IPS-NIHi7 (cell line): ENCODE measurements around the gene CTIF.
A peak's percentile ranks its signal among the peaks of the same experiment; 100 is the strongest.
"Not testable (repeated sequence)": the region's sequence is repeated elsewhere in the genome, so short reads cannot be mapped to it uniquely, and the experiment has no call there.

Experiments
- DNase-seq: peaks from one replicate; pipeline ENCODE4 v3.0.0; 2012; ENCODE audit warnings: mixed read lengths; ENCODE audit errors: extremely low spot score

Gene CTIF

DNA sequence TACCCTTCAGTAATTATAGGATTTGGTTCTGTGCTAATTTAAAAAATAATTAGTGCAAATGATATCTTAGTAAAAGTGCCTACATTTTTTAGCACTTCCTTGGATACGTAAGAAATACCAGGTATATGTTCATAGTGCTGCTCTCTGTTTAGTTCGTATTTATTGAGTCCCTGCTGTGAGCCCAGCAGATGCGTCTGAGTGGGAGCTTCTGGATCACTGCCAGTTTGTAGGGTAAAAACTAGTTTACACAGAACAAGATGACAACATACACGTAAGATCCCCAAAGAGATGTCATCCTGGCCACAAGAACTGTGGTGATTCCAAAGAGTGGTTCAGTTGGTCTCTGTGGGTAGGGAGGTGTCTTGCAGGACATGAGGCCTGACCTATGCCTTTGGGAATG, 103.2 kb downstream of the CTIF start:
- no peak for DNase-seq

DNA sequence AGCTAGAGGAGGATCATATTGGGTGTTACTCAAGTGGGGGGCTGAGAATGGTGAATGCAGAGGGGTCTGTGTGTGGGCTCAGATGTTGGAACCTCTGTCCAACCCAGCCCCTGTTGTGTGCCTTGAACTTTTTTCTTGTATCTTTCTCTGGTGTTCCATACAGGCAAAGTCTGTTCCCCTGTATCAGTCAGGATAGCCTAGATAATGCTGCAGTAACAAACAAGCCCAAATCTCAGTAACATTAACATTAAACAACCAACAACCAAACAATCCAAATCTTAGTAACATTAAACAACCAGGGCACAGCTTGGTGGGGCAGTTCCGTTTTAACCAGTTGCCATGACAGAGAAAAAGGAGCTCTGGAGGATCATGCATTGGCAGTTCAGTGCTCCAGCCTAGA, 103.7 kb downstream of the CTIF start:
- DNase-seq = no peak

DNA sequence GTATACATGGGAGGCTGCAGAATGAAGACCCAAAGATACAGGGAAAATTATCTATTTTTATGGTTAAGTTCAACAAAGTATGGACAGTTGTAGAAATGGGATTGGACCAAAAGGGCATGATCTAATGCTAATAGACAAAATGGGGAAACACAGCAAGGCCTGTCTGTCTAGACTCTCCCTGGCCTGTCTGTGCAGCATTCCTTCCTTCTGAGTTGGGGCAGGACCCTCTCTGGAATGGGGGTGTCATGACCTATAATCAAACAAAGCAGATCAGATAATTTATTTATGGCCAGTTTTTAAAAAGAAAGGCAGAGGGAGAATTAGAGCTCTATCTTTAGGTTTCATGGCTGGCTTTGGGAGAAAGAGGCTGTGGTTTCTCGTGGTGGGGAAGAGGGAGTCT, 104.4 kb downstream of the CTIF start:
- no peak for DNase-seq

DNA sequence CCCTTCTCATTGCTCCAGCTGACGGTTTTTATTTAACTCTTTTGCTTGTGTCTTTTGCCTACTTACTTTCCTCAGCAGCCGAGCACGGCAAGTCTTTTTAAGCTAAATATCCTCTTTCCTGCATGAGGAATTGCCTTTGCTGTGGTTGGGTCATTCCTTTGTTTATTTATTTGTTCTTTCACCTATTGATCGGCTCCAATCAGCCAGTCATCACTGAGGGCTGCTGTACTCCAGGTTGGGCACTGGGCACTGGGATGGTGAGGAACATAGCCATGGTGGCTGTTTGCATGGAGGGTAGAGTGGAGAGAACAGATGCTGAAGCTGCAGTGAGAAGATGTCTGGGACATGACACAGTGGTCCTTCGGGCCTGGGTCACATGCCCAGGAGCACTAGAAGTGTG, 105.2 kb downstream of the CTIF start:
- no peak for DNase-seq

DNA sequence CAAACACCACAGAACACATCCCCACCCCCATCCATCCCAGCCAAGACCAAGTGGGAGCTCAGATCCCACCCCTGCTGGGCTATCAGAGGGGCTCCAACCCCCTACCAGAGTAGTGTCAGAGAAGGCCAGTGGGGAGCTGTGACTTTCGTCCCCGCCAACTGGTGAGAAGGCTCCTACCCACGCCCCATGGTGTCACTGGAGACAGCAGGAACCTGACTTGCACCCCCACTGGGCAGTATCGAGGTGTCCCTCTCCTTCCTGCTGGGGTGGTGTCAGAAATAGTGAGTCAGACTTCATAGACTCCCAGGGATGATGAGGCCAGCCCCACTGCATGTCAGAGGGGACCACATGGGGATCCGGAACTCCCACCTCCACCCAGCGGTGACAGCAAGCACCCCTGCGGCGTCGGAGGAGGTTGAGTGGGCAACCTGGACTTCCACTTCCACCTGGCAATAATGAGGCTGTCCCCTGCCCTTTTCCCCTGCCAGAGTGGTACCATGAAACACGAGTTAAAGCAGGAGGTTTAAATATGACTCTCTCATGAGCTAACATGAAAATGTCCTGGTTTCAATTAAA, 106.7 kb downstream of the CTIF start:
- DNase-seq = no peak

DNA sequence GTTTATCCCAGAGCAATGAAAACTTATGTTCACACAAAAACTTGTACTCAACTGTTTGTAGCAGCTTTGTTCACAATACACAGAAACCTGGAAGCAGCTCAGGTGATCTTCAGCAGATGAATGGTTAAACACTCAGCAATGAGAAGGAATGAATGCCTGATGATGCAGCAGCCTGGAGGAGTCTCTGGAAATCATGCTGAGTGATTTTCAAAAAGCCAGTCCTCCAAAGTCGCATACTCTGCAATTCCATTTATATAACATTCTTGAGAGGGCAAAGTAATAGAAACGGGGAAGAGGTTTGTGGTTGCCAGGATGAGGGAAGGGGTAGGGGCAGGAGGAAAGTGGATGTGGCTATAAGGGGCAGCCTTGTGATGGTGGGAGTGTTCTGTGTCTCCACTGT, 108.1 kb downstream of the CTIF start:
- DNase-seq = no peak

DNA sequence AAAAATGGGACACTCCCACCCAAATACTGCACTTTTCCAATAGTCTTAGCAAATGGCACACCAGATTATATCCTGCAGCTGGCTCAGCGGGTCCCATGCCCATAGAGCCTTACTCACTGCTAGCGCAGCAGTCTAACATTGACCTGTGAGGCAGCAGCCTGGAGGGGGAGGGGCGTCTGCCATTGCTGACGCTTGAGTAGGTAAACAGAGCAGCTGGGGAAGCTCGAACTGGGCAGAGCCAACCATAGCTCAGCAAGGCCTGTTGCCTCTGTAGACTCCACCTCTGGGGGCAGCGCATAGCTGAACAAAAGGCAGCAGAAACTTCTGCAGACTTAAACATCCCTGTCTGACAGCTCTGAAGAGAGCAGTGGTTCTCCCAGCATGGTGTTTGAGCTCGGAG, 110.4 kb downstream of the CTIF start:
- DNase-seq = no peak

DNA sequence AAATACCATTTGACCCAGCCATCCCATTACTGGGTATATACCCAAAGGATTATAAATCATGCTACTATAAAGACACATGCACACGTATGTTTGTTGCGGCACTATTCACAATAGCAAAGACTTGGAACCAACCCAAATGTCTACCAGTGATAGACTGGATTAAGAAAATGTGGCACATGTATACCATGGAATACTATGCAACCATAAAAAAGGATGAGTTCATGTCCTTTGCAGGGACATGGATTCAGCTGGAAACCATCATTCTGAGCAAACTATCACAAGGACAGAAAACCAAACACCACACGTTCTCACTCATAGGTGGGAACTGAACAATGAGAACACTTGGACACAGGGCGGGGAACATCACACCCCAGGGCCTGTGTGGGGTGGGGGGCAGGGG, 115.8 kb downstream of the CTIF start:
- not testable (repeated sequence) for DNase-seq

DNA sequence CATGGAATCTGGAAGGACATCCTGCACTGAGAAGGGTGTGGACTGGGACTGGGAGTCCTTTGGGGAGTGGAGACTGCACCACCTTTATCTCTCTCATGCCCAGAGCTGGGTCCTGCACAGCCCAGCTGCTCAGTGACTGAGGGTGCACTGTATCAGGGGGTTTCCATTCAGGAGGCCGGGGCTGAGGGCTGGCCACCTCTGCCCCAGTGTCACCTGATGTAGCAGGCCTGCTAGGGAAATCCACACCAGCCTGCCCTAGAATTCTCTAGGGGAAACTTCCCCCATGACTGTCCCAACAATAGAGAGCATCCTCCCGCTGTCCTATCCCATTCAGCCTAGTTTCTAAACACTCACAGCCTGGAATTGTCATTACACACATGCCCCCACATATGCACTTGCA, 116.7 kb downstream of the CTIF start:
- no peak for DNase-seq

DNA sequence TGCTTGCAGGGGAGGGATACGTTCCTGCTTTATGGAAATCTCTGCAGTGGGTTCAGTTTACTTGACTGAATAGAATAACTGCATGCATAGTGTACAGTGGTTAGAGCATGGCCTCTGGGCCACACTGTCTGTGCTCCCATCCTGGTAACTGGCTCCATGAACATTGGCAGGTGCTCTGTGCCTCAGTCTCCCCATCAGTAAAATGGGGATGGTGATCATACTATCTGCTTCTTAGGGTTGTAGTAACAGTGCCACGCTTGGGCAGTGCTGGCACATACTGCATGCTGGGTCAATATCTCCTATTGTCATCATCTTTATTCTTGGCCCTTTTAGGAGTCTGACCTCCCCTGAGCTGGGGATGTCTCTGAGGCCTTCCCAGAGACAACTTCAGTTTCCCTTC, 117.3 kb downstream of the CTIF start:
- no peak for DNase-seq

DNA sequence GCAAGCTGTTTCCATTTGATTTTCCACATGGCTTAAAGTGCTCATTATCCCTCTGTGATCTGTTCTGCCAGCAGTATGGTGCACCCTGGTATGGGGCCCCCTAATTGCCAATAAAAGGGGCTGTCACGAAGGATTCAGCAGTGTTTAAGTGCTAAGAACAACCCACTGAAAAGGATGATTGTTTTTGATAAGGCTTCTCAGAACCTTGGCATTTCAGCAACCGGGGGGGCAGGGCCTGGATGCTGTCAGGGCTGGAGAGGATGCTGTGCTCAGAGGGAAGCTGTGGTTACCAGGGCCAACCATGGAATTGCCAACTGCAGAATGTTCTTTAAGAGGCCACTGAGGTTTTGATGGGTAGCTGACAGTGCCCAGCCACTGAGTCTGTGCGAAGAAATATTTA, 117.8 kb downstream of the CTIF start:
- no peak for DNase-seq

DNA sequence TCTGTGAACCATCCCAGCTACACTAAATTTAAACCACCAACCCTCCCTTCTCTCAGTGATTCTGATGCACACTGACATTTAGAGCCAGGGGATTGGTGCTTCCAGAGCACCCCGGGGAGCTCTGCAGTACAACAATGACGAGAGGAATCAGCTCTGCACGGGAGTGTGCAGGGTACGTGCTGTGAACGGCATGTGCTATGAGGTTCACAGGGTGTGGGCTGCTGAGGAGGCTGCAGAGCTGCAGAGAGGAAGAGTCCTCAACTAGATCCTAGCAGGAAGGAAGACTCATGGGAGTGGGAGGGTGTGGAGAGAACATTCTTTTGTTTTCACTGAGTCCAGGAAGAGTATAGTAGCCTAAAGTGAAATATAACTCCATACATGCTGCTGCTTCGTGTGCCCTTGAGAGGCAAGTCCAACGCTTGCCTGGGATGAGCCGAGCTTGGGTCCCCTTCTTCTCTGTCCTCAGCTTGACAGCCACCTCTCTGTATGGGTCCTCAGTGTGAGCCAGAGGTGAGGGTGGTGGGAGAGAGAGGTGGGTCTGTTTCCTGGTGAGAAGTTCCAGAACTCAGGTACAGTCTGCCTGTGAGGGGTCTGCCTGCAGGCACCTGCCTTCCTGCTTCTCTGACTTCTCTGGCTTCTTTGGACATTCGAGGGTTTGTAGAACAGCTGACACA, 118.8 kb downstream of the CTIF start:
- no peak for DNase-seq

DNA sequence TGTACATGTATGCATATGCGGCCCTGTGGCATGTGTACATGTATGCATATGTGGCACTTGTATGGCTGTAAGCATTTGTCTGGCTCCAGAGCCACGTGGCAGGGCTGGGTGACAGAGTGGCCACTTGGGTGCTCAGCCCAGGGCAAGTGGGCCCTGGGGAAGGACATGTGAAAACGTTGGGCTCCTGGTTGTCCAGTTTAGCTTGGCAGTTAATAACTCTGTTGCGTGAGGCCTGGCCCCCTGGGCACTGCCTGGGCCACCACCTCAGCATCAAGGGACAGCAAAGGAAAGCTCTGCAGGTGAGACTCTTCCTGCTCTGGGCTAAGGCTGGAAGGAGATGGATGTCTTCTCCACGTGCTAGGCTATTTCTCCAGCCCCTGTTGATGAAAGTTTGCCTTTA, 119.9 kb downstream of the CTIF start:
- no peak for DNase-seq

DNA sequence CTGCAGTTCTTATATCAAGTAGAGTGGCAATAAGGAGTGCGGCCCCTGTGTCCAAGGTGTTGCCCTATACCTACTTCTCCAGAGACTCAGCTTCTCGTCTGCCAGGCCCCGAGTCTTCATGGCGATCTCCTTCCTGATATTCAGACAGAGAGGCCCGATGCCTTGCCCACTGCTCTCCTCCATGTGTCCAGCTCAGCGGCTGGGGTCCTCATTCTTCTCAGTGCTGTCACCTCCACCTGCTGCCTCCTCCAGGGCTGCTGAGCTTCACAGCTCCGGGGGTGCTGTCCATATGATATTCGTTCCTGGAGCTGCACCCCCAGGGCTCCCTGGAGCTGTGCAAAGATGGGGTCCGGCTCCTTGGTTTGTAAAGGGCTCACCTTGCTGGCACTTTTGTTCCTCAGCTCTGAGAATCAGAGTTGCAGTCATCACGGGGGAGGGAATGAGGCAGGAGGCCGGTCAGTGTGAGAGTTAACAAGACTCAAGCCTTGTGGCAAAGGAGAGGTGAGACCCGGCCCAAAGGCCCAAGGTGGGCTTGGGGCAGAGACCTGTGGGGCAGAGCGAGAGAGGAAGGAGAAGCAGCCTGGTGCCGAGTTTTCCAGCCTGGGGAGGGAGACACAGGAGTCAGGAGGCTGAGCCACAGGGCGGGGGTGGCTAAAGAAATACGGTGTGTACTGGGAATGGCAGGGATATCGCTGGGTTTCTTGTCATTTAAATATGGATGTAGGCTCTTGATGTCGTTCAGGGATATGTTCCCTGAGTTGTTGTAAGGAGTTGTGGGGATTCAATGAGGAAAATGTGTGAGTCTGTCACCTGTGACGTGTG, 120.6 kb downstream of the CTIF start:
- DNase-seq = no peak

DNA sequence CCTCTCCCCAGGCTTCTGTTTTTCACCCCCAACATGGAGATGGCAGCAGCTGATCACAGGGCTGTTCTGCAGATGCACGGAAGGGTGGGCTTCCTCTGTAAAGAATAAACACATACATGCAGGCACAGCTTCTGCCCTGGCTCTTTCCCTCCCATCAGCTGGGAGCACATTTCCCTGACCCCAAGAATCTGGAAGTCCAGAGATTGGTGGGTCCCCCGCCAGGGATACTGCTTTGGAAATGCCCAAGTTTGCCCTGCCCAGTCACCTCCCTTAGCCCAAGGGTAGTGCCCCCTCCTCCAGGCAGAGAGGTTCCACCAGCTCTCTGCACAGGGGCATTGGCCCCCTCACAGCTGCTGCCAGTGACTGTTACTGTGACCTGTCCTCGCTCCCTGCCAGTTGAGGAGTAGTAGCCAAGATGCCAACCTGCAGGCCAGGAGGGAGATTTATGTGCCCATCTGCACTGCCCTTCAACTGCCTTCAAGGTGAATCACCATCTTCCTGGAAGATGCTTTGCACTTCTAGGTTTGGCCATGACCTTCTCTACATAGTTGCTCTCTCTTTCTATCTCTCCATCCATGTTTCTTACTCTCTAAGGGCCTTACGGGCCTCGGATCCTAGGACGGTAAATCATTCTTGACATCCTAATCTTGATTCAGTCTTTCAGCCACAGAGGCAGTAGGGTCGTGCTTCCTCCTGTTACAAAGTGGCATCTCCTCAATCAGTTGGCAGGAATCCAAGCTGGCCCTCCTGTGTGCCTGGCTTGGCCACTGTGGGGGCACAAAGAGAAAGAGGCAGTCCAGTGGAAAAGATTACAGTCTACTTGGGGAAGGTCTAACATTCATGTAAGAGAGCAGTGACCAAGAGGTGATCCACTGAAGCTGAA, 121.8 kb downstream of the CTIF start:
- no peak for DNase-seq

DNA sequence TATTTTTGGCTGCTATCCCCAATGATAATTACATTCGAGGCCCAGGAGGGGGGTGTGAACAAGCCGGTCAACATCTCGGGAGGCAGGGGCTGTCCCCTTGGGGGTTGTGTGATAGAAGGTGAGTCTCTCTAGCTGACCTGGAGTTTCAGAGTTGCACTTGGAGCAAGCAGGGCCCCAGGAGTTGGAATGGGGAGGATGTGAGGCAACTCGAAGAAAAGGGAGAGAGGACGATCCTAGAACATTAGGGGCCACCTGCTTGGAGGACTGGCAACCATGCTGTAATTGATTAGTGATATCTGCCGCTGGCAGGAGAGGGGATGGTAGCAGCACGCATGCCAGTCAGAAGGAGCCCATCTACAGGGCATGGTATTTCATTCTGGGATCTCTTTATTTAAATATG, 122.6 kb downstream of the CTIF start:
- no peak for DNase-seq

DNA sequence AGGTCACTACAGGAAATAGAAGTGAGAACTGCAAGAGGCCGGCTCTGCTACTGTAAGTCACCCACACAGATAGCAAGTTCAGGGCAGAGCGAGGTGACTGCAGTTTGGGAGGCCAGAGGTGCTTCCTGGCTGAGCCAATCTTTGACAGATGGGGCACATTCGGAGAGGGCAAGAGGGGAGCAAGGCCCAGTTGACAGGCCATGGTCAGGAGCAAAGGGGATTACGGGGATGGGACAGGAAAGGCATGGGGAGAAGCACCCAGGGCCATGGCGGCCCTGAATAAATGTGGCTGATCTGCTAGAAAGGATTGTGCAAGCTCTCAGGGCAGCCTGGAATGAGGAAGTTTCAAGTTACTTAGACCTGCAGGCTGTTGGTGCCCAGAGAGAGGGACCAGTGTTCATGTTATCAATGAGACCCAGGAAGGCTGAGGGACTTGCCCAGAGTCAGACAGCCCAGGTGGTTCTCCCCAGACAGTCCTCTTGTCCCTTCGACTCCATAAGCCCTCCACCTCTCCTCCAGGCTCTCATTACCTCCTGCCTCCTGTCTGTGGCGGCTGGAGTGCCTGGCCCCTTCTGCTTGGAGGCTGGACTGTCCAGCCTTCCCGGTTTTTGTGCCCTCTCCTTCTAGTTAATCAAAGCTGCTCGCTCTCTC, 123.3 kb downstream of the CTIF start:
- peak; percentile 41 for DNase-seq

DNA sequence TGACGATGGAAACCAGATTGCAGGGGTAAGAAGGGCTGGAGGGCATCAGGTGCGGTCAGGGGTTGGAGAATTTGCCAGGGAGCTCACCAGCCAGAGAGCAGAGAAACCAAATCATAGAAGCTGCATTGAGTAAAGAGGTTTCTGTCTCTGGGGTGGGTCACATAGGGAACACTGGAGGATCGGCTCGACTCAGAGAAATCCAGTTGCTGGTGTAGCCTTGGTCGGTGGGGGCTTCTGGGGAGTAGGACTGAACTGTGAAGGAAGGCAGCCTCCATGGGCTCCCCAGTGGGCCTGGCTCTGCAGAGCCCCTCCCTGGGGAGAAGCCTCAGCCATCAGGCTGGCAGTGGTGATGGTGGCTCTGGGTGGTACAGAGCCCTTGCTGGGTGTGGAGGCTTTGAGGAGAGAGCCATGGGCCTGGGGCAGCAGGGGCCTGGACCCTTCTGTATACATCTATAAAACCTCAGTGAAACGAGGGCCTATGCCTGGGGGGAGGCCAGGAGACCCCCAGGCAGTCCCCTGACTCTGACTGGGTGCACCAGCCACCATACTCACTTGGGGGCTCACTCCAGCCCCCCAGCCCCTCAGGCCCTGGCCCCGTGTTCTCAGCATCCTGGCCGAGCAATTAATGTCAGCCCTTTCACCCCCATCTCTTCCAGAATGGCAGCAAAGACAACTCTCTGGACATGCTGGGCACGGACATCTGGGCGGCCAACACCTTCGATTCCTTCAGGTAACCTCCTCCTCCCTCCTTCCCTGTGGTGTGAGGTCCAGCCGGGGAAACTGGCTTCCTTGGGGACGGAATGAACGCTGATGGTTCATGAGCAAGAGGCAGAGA, 124.5 kb downstream of the CTIF start:
- DNase-seq = no peak

DNA sequence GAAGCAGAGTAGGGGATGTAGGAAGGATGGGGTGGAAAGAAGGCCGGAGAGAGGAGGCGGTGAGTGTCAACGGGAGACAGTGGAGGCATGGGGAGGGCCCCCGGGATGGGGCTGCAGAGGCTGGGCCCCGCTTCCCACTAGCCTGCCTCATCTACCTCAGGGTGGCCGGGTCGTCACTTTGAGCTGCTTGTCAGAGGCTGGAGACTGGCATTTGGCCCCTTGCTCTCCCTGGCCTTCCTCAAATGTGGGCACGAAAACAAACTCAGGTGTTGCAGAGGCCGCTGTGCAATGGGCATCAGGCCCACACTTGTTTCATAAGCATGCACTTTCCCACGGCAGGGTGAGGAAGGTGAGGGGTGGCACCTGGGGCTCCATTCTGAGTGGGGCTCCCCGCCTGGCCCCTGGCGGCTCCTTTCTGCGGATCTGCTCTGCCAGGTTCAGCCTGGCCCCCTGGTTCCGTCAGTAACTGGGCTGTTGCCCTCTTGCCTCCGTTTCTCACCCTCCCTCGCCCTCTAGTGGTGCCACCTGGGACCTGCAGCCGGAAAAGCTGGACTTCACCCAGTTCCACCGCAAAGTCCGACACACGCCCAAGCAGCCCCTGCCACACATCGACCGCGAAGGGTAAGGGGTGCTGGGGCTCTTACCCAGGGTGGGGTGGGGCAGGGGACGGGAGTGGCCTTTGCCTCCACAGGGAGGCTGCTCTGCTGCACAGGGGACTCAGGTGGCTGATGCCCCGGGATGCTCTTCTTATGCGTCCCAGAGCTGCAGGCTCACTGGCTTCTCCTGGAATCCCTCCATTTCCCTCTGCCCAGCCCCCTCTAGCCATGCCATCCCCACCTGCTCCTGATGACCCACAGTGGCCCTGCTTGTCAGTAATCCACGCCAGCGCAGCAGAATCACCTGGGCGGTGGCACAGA, 125.4 kb downstream of the CTIF start:
- peak; percentile 94 for DNase-seq

DNA sequence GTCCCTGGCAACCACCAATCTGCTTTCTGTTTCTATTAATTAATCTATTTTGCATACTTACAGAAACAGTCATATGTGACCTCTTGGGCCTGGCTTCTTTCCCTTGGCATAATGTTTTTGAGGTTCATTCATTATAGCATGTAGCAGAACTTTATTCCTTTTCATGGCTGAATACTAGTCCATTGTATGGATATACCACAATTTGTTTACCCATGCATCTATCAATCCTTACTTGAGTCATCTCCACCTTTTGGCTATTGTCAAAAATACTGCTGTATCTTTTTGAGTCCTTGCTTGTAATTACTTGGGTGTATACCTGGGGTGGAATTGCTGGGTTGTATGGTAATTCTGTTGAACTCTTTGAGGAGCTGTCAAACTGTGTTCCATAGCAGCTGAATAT, 126.8 kb downstream of the CTIF start:
- no peak for DNase-seq
